ENCODE results near the gene NXPH4. TPM values are rescaled to one million over a fixed set of nuclear protein-coding genes. Genes with fewer than 3 reads are reported as not detected.

Gene NXPH4
- total and polyA plus RNA-seq, 2 donors: 0.28 to 0.79 TPM

- Histone ChIP-seq H3K4me1 (ENCODE audit: insufficient read depth) (no peaks in the 10 kb centered on the region), H3K36me3 (ENCODE audit: insufficient read depth) (no peaks in the 10 kb centered on the region), H3K27ac (ENCODE audit: low read depth) (no peak overlapping the region), H3K4me3 (ENCODE audit: low read depth, low read length) (no peak overlapping the region)
- DNase-seq (ENCODE audit: extremely low spot score): no peak
- WGBS: 35% methylated on average over 13 of the region's 13 CpGs
These were observed 5.9 kb downstream of the NXPH4 start for GRCh38 chr12:57222286-57223190.

GRCh38 chr12:57223191-57224165, 6.9 kb downstream of the NXPH4 start:
- Histone ChIP-seq H3K36me3 (ENCODE audit: insufficient read depth) (no peaks in the 10 kb centered on the region), H3K4me3 (ENCODE audit: low read depth, low read length) (no peak overlapping the region), H3K4me1 (ENCODE audit: insufficient read depth) (no peaks in the 10 kb centered on the region), H3K27ac (ENCODE audit: low read depth) (no peak overlapping the region)
- WGBS: 64% methylated on average over 22 of the region's 22 CpGs
- no peak for DNase-seq (ENCODE audit: extremely low spot score)

- Histone ChIP-seq H3K27ac (ENCODE audit: low read depth) (no peak overlapping the region), H3K4me3 (ENCODE audit: low read depth, low read length) (no peak overlapping the region), H3K4me1 (ENCODE audit: insufficient read depth) (no peaks in the 10 kb centered on the region), H3K36me3 (ENCODE audit: insufficient read depth) (no peaks in the 10 kb centered on the region)
- no peak for DNase-seq (ENCODE audit: extremely low spot score)
- 44% methylated on average over 30 of the region's 30 CpGs for WGBS
These were observed 7.8 kb downstream of the NXPH4 start for GRCh38 chr12:57224278-57224972.

- Histone ChIP-seq H3K27ac (ENCODE audit: low read depth) (no peak overlapping the region), H3K4me3 (ENCODE audit: low read depth, low read length) (no peak overlapping the region), H3K36me3 (ENCODE audit: insufficient read depth) (no peaks in the 10 kb centered on the region), H3K4me1 (ENCODE audit: insufficient read depth) (no peaks in the 10 kb centered on the region)
- WGBS: 8% methylated on average over 61 of the region's 61 CpGs
- DNase-seq (ENCODE audit: extremely low spot score): no peak
These were observed 8.5 kb downstream of the NXPH4 start for GRCh38 chr12:57224973-57225679.

- H3K36me3 ChIP-seq (ENCODE audit: insufficient read depth): no peaks in the 10 kb centered on the region
- no peak overlapping the region for H3K27ac ChIP-seq (ENCODE audit: low read depth)
- H3K4me1 ChIP-seq (ENCODE audit: insufficient read depth): no peaks in the 10 kb centered on the region
- no peak overlapping the region for H3K4me3 ChIP-seq (ENCODE audit: low read depth, low read length)
- DNase-seq (ENCODE audit: extremely low spot score): no peak
- WGBS: 40% methylated on average over 18 of the region's 18 CpGs
These were observed 9.2 kb downstream of the NXPH4 start for GRCh38 chr12:57225680-57226210.

- no peak overlapping the region for H3K27ac ChIP-seq (ENCODE audit: low read depth)
- no peak for DNase-seq (ENCODE audit: extremely low spot score)
- H3K4me1 ChIP-seq (ENCODE audit: insufficient read depth): no peaks in the 10 kb centered on the region
- WGBS: 13% methylated on average over 35 of the region's 35 CpGs
- no peak overlapping the region for H3K4me3 ChIP-seq (ENCODE audit: low read depth, low read length)
- H3K36me3 ChIP-seq (ENCODE audit: insufficient read depth): no peaks in the 10 kb centered on the region
These were observed 10.2 kb downstream of the NXPH4 start for GRCh38 chr12:57226588-57227314.

- Histone ChIP-seq H3K4me3 (ENCODE audit: low read depth, low read length) (no peak overlapping the region), H3K36me3 (ENCODE audit: insufficient read depth) (no peaks in the 10 kb centered on the region), H3K4me1 (ENCODE audit: insufficient read depth) (no peaks in the 10 kb centered on the region), H3K27ac (ENCODE audit: low read depth) (no peak overlapping the region)
- no peak for DNase-seq (ENCODE audit: extremely low spot score)
- WGBS: 51% methylated on average over 8 of the region's 8 CpGs
These were observed 10.9 kb downstream of the NXPH4 start for GRCh38 chr12:57227315-57228115.

GRCh38 chr12:57229046-57229633, 12.5 kb downstream of the NXPH4 start:
- 15% methylated on average over 9 of the region's 9 CpGs for WGBS
- H3K4me1 ChIP-seq (ENCODE audit: insufficient read depth): no peaks in the 10 kb centered on the region
- H3K36me3 ChIP-seq (ENCODE audit: insufficient read depth): peaks cover 3% of the 10 kb centered on the region
- H3K4me3 ChIP-seq (ENCODE audit: low read depth, low read length): no peak overlapping the region
- no peak for DNase-seq (ENCODE audit: extremely low spot score)
- H3K27ac ChIP-seq (ENCODE audit: low read depth): no peak overlapping the region

GRCh38 chr12:57229634-57230380, 13.2 kb downstream of the NXPH4 start, which contains the start of gene SHMT2:
SHMT2 (plus strand) TSS chr12:57229711; CDS start chr12:57229779, 68 bp downstream.
- DNase-seq (ENCODE audit: extremely low spot score): peak; percentile 89
- H3K4me3 ChIP-seq (ENCODE audit: low read depth, low read length): peak within 1 kb of the TSS; percentile 57
- H3K36me3 ChIP-seq (ENCODE audit: insufficient read depth): peaks cover 3% of the 10 kb centered on the region
- no peaks in the 10 kb centered on the region for H3K4me1 ChIP-seq (ENCODE audit: insufficient read depth)
- WGBS: under 1% methylated on average over 42 of the region's 42 CpGs
- no peak within 1 kb of the TSS for H3K27ac ChIP-seq (ENCODE audit: low read depth)

GRCh38 chr12:57230381-57231155, 14.0 kb downstream of the NXPH4 start:
- peak overlapping the region; percentile 57 for H3K4me3 ChIP-seq (ENCODE audit: low read depth, low read length)
- no peak overlapping the region for H3K27ac ChIP-seq (ENCODE audit: low read depth)
- H3K36me3 ChIP-seq (ENCODE audit: insufficient read depth): peaks cover 3% of the 10 kb centered on the region
- 43% methylated on average over 10 of the region's 10 CpGs for WGBS
- DNase-seq (ENCODE audit: extremely low spot score): no peak
- no peaks in the 10 kb centered on the region for H3K4me1 ChIP-seq (ENCODE audit: insufficient read depth)

Measured in urinary bladder (tissue), 4 donors.